Measurements from ENCODE around the gene DNAAF1.
"Not testable (repeated sequence)": the region's sequence is repeated elsewhere in the genome, so short reads cannot be mapped to it uniquely, and the experiment has no call there.

The DNAAF1 gene

GRCh38 chr16:84186685-84187437 is 41.8 kb downstream of the DNAAF1 start, which contains the start of gene TAF1C:
Gene TAF1C, minus strand, starts transcription at chr16:84187057. Its CDS starts 2,069 bp downstream, at chr16:84184988.
- DNase-seq, result peak; percentile 93

DNA sequence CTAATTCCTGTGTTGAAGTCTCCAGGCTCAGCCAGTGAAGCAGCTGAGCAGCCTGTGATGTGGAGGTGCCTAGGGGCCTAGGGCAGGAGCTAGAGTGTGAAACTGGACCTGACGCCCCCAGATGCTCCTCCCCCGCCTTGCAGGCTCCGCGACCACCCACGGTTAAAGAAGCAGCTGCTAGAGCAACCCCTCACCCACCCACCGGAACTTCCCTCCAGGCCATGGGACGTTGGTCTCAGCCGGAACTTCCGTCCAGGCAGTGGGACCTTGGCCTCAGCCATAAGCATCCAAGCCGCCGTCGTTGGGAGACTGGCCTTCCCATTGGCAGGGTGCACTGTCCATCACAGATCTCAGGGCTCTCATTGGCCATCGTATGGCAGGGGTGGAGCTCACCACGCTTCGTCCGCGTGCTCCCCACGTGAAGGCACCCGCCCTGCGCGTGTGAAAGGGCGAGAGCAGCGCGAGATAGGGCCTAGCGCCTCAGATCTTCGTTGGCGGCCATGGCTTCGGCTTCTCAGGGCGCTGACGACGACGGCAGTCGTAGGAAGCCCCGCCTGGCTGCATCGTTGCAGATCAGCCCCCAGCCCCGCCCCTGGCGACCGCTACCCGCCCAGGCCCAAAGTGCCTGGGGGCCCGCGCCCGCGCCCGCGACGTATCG is 45.8 kb downstream of the DNAAF1 start, which contains the start of gene ADAD2:
TSS of gene ADAD2 (plus strand) at position 427 of the 658 bp plus-strand sequence. CDS start at position 501, 74 bp downstream.
- no peak for DNase-seq

- no peak for DNase-seq
Observed at GRCh38 chr16:84191466-84191865, 46.4 kb downstream of the DNAAF1 start.

DNA sequence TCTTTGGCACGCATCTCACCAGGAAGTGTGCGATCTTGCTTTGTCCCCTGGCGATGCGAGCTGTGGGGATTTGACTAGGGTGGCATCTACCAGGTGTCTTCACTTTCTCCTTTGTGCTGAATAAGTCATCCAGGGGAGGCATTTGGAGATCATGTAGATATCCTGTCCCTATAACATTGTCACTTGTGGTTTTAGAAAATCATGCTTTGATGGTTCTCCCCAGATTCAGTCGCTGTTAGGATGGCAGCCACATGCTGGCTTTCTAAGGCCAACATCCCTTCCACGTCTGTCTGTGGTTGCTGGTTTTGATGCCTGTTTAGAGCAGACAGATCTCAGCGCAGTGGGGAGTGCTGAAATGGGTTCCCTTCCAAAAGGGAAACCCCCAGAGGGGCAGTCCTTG is 48.4 kb downstream of the DNAAF1 start:
- DNase-seq, result no peak

GRCh38 chr16:84194018-84194417 is 48.9 kb downstream of the DNAAF1 start:
- no peak for DNase-seq

DNA sequence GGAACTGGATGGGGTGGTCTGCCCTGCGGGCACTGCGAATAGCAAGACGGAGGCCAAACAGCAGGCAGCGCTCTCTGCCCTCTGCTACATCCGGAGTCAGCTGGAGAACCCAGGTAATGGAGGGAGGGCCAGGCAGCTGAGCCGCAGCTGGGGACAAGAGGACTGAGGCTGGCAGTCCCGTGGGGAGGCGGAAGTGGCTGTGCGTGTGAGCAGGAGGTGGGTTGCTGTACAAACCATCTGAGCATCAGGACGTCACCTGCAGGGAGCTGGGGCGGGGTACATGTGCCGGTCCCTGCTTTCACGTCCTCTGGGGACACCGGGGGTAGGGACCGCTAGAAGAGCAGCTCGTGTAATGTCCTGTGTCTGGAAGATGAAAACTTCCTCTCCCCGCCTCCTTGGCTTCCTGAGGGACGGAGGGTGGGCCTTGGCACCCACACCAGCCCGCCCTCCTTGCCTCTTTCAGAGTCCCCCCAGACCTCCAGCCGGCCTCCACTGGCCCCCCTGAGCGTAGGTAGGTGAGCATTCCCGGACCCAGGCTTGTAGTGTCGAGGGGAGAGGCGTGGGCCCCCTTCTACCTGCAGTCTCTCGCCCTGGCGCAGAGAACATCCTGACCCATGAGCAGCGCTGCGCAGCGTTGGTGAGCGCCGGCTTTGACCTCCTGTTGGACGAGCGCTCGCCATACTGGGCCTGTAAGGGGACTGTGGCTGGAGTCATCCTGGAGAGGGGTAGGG is 49.5 kb downstream of the DNAAF1 start:
- peak; percentile 36 for DNase-seq

- no peak for DNase-seq
Observed at GRCh38 chr16:84195201-84196093, 50.3 kb downstream of the DNAAF1 start.

DNA sequence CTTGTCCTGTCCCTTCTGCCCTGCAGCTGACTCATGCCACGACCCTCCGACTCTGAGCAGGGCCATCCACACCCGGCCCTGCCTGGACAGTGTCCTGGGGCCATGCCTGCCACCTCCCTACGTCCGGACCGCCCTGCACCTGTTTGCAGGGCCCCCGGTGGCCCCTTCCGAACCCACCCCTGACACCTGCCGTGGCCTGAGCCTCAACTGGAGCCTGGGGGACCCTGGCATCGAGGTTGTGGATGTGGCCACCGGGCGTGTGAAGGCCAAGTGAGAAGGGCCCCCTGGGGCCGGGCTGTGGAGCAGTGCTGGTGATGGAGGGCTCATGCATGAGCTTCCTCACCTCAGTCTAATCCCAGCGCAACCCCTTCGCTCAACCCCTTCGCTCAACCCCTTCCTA is 51.0 kb downstream of the DNAAF1 start:
- DNase-seq, result no peak

- no peak for DNase-seq
Observed at GRCh38 chr16:84196727-84197394, 51.8 kb downstream of the DNAAF1 start.

DNA sequence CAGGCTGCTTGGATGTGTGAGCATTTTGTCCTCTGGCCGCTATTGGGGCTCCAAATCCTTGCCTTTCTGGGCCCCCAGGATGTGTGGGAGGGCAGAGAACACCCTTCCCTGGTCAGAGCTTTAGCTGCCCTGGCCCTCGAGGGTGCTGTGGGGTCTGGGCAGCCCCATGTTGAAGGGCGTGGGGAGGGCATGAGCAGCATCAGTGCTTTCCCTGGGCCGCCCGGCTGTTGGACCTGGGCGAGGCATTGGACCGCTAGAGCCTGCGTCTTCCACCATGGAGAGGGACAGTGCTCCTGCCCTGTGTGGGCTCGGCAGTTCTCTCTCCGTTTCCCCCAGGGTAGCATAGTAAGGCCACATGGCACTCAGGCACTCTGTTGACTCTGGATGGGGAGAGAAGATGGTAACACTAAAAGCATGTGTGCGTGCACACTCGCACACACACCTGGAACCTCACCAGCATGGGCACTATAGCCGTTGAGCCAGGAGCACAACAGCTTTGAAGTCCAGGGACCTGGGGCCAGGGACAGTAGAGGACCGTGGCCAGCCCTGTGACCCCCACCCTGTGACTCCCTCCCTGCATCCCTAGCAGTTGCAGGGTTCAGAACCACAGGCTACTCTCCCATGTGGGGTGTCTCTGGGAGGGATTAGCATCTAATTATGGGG is 52.5 kb downstream of the DNAAF1 start:
- no peak for DNase-seq

GRCh38 chr16:84198401-84198800 is 53.3 kb downstream of the DNAAF1 start:
- no peak for DNase-seq

- DNase-seq, result no peak
Observed at GRCh38 chr16:84199097-84199496, 54.0 kb downstream of the DNAAF1 start.

DNA sequence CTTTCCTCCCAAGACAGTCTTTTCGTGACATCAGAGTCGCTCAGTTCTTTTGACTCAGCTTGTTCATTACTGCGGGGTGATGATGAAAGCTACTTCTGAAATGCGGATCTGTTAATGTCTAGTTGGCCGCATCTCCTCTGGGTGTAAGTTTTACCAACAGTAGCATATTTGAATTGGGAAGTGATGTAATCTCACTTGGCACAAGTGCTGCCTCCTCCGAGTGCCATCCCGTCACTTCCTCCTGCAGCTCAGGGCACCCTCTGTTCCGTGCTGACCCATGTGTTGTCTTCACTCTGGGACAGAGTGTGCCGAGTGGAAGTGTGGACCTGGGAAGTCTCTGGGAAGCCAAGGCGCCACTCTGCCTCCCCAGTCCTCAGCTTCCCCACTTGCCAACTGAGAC is 54.8 kb downstream of the DNAAF1 start:
- DNase-seq, result no peak

GRCh38 chr16:84204551-84204950 is 59.4 kb downstream of the DNAAF1 start:
- DNase-seq, result not testable (repeated sequence)

GRCh38 chr16:84205123-84205522 is 60.0 kb downstream of the DNAAF1 start:
- DNase-seq, result not testable (repeated sequence)

DNA sequence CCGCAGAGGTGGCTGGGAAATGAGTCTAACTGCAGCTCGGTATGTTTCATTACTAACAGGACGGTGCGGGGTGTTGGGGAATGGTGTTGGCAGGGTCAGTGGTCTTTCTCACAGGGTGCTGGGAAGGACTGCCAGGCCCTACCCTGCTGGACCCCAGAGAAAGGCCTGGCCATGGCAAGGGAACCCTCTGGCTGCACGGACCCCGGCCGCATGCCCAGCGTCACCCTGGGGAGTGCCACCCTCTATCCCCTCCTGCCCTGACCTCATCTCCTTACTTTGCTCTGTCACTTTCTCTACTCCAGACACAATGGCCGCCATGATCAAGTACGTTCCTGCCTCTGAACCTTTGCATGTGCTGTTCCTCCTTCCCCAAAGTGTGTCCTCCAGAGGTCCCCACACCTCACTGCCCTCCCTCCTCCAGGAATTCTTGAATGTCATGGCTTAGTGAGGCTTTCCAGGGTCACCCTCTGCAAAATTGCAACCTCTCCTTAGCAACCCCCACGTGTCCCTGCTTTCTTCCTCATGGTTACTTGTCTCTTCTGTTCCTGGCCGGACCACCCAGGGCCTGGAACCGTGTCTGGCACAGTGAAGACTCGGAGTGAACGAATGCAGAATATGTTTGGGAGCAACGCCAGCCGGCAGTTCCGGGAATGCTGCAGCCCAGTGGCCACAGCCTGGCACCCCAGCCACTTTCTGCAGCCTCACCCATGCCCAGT is 61.0 kb downstream of the DNAAF1 start:
- no peak for DNase-seq

GRCh38 chr16:84207251-84207650 is 62.1 kb downstream of the DNAAF1 start:
- no peak for DNase-seq

DNA sequence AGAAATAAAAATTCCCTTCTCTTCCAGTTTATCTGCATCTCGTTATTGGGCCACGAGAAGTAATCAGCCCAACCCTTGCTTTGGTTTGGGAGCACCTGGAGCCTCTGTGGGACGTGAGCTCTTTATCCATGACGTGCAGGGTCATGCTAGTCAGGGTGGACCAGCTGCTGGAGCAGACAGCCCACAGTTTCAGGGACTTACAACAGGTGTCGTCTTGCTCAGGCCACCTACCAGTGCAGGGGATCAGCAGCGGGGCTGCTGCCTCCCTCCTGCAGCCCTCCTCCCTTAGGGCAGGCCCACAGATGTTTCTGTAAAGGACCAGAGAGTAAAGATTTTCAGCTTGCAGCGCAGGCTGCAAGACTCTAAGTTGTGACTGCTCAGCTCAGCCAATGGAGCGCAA is 62.8 kb downstream of the DNAAF1 start:
- no peak for DNase-seq

DNA sequence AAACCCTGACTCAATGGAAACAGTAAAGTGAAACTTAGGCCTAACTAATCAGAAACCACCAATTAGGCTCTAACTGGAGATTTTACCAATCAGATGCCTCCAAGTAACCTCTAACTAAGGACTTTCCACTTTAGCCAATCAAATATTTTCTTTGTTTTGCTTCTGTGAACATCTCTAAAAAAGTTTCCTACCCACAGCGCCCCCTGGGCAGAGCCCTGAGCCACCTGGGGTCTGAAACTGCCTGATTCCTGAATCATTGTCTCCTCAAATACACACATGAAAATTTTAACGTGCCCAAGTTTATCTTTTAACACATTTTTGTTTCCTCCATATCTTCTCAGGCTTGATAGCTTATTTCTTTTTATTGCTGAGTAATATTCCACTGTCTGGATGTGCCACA is 64.9 kb downstream of the DNAAF1 start:
- DNase-seq, result no peak

- DNase-seq, result no peak
Observed at GRCh38 chr16:84212154-84212553, 67.0 kb downstream of the DNAAF1 start.

DNA sequence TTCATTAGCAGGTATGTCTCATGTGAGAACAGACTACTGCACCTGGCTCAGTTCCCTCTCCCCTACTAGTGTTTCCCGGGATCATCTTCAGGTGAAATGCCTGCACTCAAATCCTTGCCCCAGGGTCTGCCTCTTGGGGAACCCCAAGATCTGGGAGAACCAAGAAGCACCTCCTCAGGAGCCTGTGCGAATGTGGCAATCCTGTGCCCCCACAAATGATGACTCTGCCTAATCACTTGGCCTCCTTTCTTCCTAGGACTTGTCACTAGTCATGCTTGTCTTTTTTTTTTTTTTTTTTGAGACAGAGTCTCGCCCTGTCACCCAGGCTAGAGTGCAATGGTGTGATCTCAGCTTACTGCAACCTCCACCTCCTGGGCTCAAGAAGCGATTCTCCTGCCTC is 67.5 kb downstream of the DNAAF1 start:
- DNase-seq, result no peak
